Adrenal gland (tissue), 12 donors: ENCODE results near the gene PES1. TPM values are rescaled to one million over a fixed set of nuclear protein-coding genes. Genes with fewer than 3 reads are reported as not detected.

Experiments
- DNase-seq, 7 donors: peaks; one replicate each; pipeline ENCODE4 v3.0.0-alpha.2; 2019 to 2020
- H3K27ac ChIP-seq, 5 donors: fragments of 200-600 bp; sonication (generic) in 4 of 5; 1 replicate in 3 of 5; 2 replicates in 2 of 5; pipeline versions ENCODE4 v1.5.1 to v1.8.0; 2016 to 2020; ENCODE audit warnings: mild to moderate bottlenecking in 1 of 5
- H3K27me3 ChIP-seq: fragments of 200-600 bp; 2 replicates; pipeline ENCODE4 v1.8.0; 2021
- H3K36me3 ChIP-seq, 2 donors: fragments of 200-600 bp; replicated peaks in 1 of 2; 1 replicate in 1 of 2; 2 replicates in 1 of 2; pipeline versions ENCODE4 v1.5.1 to v1.8.0; 2018 to 2022
- H3K4me1 ChIP-seq, 2 donors: fragments of 200-600 bp; replicated peaks in 1 of 2; 1 replicate in 1 of 2; 2 replicates in 1 of 2; pipeline versions ENCODE4 v1.5.1 to v1.8.0; 2018 to 2021
- H3K4me3 ChIP-seq, 4 donors: fragments of 200-600 bp; sonication (generic) in 3 of 4; one replicate each; pipeline ENCODE4 v1.5.1; 2016 to 2018
- H3K9me3 ChIP-seq, 3 donors: fragments of 200-600 bp; sonication (generic) in 1 of 3; replicated peaks in 1 of 3; 1 replicate in 2 of 3; 2 replicates in 1 of 3; pipeline versions ENCODE4 v1.5.1 to v1.8.0; 2016 to 2021
- POLR2A ChIP-seq, 2 donors: fragments of 450-650 bp; IDR thresholded peaks; one replicate each; pipeline ENCODE4 v1.6.1; 2017; ENCODE audit warnings: antibody characterized with exemption in 2 of 2, mild to moderate bottlenecking in 2 of 2, moderate library complexity in 1 of 2
- WGBS, 4 donors: extraction: QIAGEN DNeasy Blood & Tissue Kit in 2 of 4; methylation state at CpG; one replicate each; pipeline versions ENCODE4 v1.1.5 to v1.1.7; 2013 to 2017; 5-methylcytosine and 5-hydroxymethylcytosine counted together
- intact Hi-C, 2 donors: fragments of 100-400 bp; cut with DNase I; formaldehyde crosslinking; loops; one replicate each; pipeline versions ENCODE4 v1.14.1 to v1.15.0; 2022 to 2023
- polyA plus RNA-seq, 3 donors: library from polyadenylated mRNA; stranded (reverse); fragments of 200-250 nt in 2 of 3; fragments of 350-450 nt in 1 of 3; fragmentation: Illumina TruSeq in 1 of 3; extraction: RNeasy Lipid Tissue Mini Kit (QIAGEN cat#74804) in 1 of 3; gene quantifications; one replicate each; pipeline ENCODE4 v1.2.3, GENCODE V29; 2013 to 2014
- total RNA-seq, 9 donors: library from RNA; depleted of rRNA in 4 of 9; stranded (reverse); fragments of >200 nt in 4 of 9; fragments of 120-200 nt in 1 of 9; fragmentation: NEBNext Ultra II Directional in 1 of 9; extraction: Animal tissue kit (Norgen Biotek cat#: 25700) in 1 of 9; gene quantifications; one replicate each; pipeline versions ENCODE4 v1.1.0 to v1.2.4, GENCODE V29; 2013 to 2023
- TF ChIP-seq, protein P1 (sequence below), 6 experiments: fragments of 450-650 bp in 4 of 6; fragments of 200-600 bp in 2 of 6; sonication (generic) in 1 of 6; IDR thresholded peaks; 1 replicate in 5 of 6; 2 replicates in 1 of 6; pipeline versions ENCODE4 v1.5.1 to v1.8.0; 2016 to 2021; ENCODE audit warnings: antibody characterized with exemption in 6 of 6, mild to moderate bottlenecking in 2 of 6, moderate library complexity in 1 of 6
- donor health status: healthy with polysubstance abuse.
- donor health status: Bipolar disorder and iron deficiency.
- donor health status: DM: yes; HTN: yes; CAD: no.
- donor health status: DM: no; HTN: no; CAD: no.
- donor health status: DM: no; HTN: no; CAD: no.
- donor health status: DM: yes; HTN: yes; CAD: no.

PES1 gene
- total and polyA plus RNA-seq, 12 donors = 46.0 to 117 (median 66.0) TPM

DNA sequence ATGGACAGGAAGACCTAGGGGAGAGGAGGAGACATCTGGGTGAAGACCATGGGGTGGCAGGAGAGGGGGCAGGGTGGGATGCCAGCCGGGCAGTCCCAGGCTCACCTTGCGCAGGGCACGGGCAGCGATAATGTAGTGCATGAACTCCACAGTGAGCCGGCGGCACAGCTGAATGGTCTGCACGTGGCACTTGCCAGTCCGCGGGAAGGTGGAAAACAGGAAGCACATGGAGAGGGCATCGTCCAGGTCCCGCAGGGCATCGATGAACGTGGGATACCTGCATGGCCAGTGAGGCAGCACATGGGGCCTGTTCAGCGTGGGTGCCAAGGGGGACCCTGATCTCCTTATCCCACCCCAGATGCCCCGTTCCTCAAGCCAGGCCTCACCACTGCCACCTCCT, 7.3 kb downstream of the PES1 start:
- intact Hi-C loops = no loop called here
- Histone ChIP-seq H3K9me3 (no peaks in the 10 kb centered on the region), H3K27ac (no peak overlapping the region), H3K4me3 (no peak overlapping the region), H3K36me3 (peaks cover 0 to 98% of the 10 kb centered on the region in 2 donors), H3K27me3 (no peaks in the 10 kb centered on the region), H3K4me1 (no peaks in the 10 kb centered on the region)
- DNase-seq = no peak
- no peak for TF ChIP-seq POLR2A (IDR thresholded peaks at IDR 0.05)
- TF ChIP-seq, protein P1, sequence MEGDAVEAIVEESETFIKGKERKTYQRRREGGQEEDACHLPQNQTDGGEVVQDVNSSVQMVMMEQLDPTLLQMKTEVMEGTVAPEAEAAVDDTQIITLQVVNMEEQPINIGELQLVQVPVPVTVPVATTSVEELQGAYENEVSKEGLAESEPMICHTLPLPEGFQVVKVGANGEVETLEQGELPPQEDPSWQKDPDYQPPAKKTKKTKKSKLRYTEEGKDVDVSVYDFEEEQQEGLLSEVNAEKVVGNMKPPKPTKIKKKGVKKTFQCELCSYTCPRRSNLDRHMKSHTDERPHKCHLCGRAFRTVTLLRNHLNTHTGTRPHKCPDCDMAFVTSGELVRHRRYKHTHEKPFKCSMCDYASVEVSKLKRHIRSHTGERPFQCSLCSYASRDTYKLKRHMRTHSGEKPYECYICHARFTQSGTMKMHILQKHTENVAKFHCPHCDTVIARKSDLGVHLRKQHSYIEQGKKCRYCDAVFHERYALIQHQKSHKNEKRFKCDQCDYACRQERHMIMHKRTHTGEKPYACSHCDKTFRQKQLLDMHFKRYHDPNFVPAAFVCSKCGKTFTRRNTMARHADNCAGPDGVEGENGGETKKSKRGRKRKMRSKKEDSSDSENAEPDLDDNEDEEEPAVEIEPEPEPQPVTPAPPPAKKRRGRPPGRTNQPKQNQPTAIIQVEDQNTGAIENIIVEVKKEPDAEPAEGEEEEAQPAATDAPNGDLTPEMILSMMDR (IDR thresholded peaks at IDR 0.05) = no peak
- 92 to 97% (median 93%) methylated on average over 11 to 15 of the region's 15 CpGs for WGBS, 4 donors

DNA sequence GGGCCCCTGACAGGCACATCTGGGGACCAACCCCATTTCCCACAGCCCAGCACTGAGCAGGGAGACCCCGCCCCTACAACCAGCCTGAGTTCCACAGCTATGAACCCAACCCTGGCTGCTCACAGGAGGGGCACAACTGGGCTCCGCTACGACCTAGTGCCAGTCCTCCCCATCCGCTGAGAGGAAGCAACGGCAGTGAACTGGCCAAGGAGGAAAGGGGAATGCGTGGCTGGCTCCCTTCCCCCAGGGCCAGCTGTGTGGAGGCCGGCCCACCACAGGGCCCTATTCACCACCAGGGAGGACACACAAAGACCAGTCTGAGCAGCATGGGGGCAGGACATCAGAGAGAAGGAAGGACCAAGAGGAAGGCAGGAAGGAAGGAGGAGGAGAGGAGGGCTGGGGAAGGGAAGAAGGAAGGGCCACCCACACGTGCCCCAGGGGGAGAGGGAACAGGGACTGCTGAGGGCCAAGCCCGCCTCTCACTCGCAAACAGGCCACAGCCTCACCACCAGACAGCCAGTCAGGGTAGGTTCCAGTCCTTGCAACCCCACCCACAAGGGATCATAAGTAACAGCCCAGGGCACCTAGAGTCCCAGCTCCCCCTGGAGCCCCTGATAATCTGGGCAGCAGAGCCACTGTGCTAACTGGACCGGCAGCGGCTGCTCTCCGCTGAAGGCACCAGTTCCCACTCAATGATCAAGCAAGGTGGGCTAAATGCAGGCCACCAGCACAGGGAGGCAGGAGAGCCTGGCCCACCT, 8.7 kb downstream of the PES1 start:
- H3K27me3 ChIP-seq = no peaks in the 10 kb centered on the region
- WGBS, 4 donors = 78 to 82% (median 80%) methylated on average over 12 to 13 of the region's 13 CpGs
- peaks cover 0 to 100% of the 10 kb centered on the region in 2 donors for H3K36me3 ChIP-seq
- no peak overlapping the region for H3K27ac ChIP-seq
- no peak for DNase-seq
- H3K4me1 ChIP-seq = no peaks in the 10 kb centered on the region
- intact Hi-C loops = no loop called here
- no peak overlapping the region for H3K4me3 ChIP-seq
- no peaks in the 10 kb centered on the region for H3K9me3 ChIP-seq
- TF ChIP-seq, protein P1 (IDR thresholded peaks at IDR 0.05) = no peak

DNA sequence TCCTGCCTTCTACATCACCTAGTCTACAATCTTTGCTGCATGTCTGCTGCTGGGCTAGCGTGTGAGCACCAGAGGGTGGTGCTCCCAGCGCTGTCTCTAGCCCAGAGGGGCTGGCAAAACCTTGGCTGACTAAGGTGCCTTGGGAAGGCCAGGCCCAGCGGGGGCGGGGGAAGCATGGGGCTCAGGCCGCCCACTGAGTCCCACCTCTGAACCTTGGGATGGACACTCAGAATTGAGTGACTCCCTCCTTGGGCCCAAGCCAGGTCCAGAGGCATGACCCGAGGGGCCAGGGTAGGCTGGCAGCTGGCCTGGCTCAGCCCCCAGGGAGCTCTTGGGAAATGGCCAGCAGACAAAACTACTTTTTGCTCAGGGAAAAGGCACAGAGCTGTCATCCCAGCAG, 9.7 kb downstream of the PES1 start:
- Histone ChIP-seq H3K4me3 (no peak overlapping the region), H3K27ac (no peak overlapping the region), H3K4me1 (no peaks in the 10 kb centered on the region), H3K27me3 (no peaks in the 10 kb centered on the region), H3K36me3 (peaks cover 0 to 100% of the 10 kb centered on the region in 2 donors), H3K9me3 (no peaks in the 10 kb centered on the region)
- intact Hi-C loops = no loop called here
- WGBS, 4 donors = 76 to 81% (median 79%) methylated on average over 2 to 6 of the region's 6 CpGs
- TF ChIP-seq, protein P1 (IDR thresholded peaks at IDR 0.05) = no peak
- TF ChIP-seq POLR2A (IDR thresholded peaks at IDR 0.05) = no peak
- peak in 4 of 7 donors; percentile 17 to 40 (median 32) for DNase-seq

DNA sequence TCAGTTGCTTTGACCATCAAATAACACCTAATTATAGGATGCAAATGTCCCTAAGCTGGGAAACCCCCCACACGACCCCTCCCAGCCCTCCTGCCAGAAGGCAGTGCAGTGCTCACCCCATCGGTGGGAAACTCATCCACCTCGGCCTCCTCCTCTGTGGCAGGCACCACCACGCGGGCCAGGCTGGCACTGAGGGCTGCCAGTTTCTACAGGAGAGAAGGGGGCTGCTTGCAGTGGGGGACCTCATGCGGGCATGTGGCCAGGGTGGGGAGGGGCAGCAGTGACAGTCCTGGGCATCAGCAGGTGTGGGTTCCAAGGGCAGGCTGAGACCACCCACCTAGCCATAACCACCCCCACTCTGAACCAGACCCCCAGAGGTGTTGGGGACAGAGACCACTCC, 10.8 kb downstream of the PES1 start:
- intact Hi-C loops = no loop called here
- Histone ChIP-seq H3K9me3 (no peaks in the 10 kb centered on the region), H3K36me3 (peaks cover 0 to 100% of the 10 kb centered on the region in 2 donors), H3K4me1 (no peaks in the 10 kb centered on the region), H3K27ac (no peak overlapping the region), H3K27me3 (no peaks in the 10 kb centered on the region), H3K4me3 (no peak overlapping the region)
- DNase-seq = no peak
- TF ChIP-seq POLR2A (IDR thresholded peaks at IDR 0.05) = no peak
- TF ChIP-seq, protein P1 (IDR thresholded peaks at IDR 0.05) = no peak
- WGBS, 4 donors = 82 to 88% (median 84%) methylated on average over 2 to 6 of the region's 6 CpGs
